BJ (cell line): ENCODE results near the gene LIN54. TPM values are rescaled to one million over a fixed set of nuclear protein-coding genes. Genes with fewer than 3 reads are reported as not detected.
"Not testable (repeated sequence)": the region's sequence is repeated elsewhere in the genome, so short reads cannot be mapped to it uniquely, and the experiment has no call there.

Experiments used
- CTCF ChIA-PET: fragments of 350-600 bp; formaldehyde crosslinking; extraction: SDS; loops from one replicate; lab custom pipeline; 2021; ENCODE audit warnings: antibody characterized with exemption, inconsistent platforms; lab: Yijun Ruan, JAX
- POLR2A ChIA-PET: fragments of 300-600 bp; sonication (Branson Sonifier 250); formaldehyde crosslinking; extraction: SDS; loops from one replicate; lab custom pipeline; 2021; ENCODE audit warnings: antibody characterized with exemption; lab: Charles Lee
- DNase-seq: peaks from one replicate; pipeline ENCODE4 v3.0.0-alpha.2; 2011; ENCODE audit warnings: low read depth
- H3K27me3 ChIP-seq: 2 replicates; pipeline ENCODE4 v1.6.0; 2011; ENCODE audit warnings: low read length; ENCODE audit not compliant: control insufficient read depth, insufficient read depth
- H3K36me3 ChIP-seq: 2 replicates; pipeline ENCODE4 v1.5.1; 2011; ENCODE audit warnings: low read length; ENCODE audit not compliant: control insufficient read depth, insufficient read depth
- H3K4me3 ChIP-seq: 2 replicates; pipeline ENCODE4 v1.5.1; 2011; ENCODE audit warnings: low read depth, mild to moderate bottlenecking, control low read depth, low read length
- polyA plus RNA-seq: library from polyadenylated mRNA; depleted of rRNA; stranded (reverse); fragments of >200 nt; gene quantifications from 2 replicates; pipeline ENCODE4 v1.2.3, GENCODE V29; 2011
- TF ChIP-seq, protein P1 (sequence below): IDR thresholded peaks from 2 replicates; pipeline ENCODE4 v1.5.1; 2011; ENCODE audit warnings: low read depth, mild to moderate bottlenecking, control low read depth, inconsistent platforms, low read length, moderate library complexity; ENCODE audit not compliant: insufficient read depth

Gene LIN54
- polyA plus RNA-seq, 1 experiment = 14.7 TPM

DNA sequence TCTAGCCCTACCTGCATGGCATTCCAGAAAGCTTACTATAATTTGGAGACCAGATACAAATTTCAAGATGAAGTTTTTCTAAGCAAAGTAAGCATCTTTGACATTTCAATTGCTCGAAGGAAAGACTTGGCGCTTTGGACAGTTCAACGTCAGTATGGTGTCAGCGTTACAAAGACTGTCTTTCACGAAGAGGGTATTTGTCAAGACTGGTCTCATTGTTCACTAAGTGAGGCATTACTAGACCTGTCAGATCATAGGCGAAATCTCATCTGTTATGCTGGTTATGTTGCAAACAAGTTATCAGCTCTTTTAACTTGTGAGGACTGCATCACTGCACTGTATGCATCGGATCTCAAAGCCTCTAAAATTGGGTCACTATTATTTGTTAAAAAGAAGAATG lies 92.5 kb downstream of the LIN54 start:
- TF ChIP-seq, protein P1, sequence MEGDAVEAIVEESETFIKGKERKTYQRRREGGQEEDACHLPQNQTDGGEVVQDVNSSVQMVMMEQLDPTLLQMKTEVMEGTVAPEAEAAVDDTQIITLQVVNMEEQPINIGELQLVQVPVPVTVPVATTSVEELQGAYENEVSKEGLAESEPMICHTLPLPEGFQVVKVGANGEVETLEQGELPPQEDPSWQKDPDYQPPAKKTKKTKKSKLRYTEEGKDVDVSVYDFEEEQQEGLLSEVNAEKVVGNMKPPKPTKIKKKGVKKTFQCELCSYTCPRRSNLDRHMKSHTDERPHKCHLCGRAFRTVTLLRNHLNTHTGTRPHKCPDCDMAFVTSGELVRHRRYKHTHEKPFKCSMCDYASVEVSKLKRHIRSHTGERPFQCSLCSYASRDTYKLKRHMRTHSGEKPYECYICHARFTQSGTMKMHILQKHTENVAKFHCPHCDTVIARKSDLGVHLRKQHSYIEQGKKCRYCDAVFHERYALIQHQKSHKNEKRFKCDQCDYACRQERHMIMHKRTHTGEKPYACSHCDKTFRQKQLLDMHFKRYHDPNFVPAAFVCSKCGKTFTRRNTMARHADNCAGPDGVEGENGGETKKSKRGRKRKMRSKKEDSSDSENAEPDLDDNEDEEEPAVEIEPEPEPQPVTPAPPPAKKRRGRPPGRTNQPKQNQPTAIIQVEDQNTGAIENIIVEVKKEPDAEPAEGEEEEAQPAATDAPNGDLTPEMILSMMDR = no peak
- H3K4me3 ChIP-seq = no peak overlapping the region
- POLR2A ChIA-PET = no interaction called here
- DNase-seq = no peak
- CTCF ChIA-PET = interaction anchor here (0.6 kb wide), 1 partner anchor 9 kb away, joined by 4 read pairs; no protein-coding TSS in a partner anchor
- H3K36me3 ChIP-seq = no peaks in the 10 kb centered on the region; the same call in 1 of the 2 replicates
- H3K27me3 ChIP-seq = no peaks in the 10 kb centered on the region

DNA sequence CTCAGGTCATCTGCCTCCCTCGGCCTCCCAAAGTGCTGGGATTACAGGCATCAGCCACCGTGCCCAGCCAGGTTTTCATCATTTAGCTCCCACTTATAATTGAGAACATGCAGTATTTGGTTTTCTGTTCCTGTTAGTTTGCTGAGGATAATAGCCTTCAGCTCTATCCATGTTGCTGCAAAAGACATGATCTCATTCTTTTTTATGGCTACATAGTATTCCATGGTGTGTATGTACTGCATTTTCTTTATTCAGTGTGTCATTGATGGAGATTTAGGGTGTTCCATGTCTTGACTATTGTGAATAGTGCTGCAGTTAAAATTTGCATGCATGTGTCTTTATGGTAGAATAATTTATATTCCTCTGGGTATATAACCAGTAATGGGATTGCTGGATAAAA lies 96.7 kb downstream of the LIN54 start:
- H3K36me3 ChIP-seq, H3K27me3 ChIP-seq, DNase-seq, H3K4me3 ChIP-seq, CTCF ChIA-PET: not testable (repeated sequence)
- POLR2A ChIA-PET = interaction anchor here (0.6 kb wide), 1 partner anchor 85 kb away, joined by 3 read pairs; no protein-coding TSS in a partner anchor

DNA sequence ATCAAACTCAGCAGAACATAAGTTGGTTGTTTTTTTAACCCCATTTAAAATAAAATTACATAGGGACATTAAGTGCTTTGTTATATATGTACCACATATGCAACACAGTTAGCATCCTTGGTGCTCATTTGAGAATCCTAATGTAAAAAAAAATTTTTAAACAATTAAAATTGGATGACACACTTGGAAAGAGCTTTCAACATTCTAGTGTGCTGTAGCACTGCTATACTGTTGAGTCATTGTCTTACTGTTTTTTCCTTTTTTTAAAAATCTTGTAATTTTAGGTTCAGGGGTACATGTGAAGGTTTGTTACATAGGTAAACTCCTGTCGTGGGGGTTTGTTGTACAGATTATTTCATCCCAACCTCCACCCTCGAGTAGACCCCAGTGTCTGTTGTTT lies 97.3 kb downstream of the LIN54 start:
- no peak overlapping the region for H3K4me3 ChIP-seq
- H3K27me3 ChIP-seq = no peaks in the 10 kb centered on the region
- no peak for DNase-seq
- TF ChIP-seq, protein P1 = no peak
- no peaks in the 10 kb centered on the region for H3K36me3 ChIP-seq
- ChIA-PET POLR2A (interaction anchor here (0.6 kb wide), 1 partner anchor 85 kb away, joined by 3 read pairs; no protein-coding TSS in a partner anchor), CTCF (no interaction called here)

DNA sequence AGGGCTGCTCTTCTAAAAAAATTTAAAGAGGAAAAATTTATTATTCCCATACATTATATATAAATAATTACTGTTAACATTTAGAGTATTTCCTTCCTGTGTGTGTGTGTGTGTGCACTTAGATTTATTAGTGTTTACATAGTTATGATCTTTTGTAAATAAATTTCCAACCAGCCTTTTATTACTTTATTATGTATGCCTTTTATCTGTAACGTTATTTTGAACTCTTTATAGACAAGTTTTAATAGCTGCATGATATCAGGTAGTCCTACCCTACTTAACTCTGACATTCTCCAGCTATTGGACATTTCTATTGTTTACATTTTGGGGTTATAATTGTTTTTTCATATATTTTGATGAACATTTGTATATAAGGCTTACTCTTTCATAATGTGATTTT lies 101.3 kb downstream of the LIN54 start:
- H3K36me3 ChIP-seq = no peaks in the 10 kb centered on the region
- POLR2A ChIA-PET = no interaction called here
- TF ChIP-seq, protein P1 = no peak
- DNase-seq = no peak
- CTCF ChIA-PET = no interaction called here
- H3K4me3 ChIP-seq = no peak overlapping the region
- H3K27me3 ChIP-seq = no peaks in the 10 kb centered on the region

DNA sequence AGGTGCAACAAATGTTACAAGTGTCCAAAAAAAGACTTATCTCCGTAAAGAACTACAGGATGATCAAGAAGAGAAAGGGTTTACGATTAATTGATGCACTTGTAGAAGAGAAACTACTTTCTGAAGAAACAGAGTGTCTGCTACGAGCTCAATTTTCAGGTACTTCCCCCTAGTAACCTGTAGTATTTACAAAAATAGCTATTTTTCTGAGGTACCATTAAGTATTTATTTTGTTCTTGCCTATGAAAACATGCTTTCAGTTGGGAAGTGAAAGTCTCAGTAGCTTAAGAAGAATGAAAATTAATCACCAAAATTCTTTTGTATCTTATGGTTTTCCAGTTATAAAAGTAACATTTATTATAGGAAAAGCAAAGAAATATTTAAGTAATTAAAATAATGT lies 104.2 kb downstream of the LIN54 start:
- Histone ChIP-seq H3K4me3 (no peak overlapping the region), H3K36me3 (no peaks in the 10 kb centered on the region), H3K27me3 (no peaks in the 10 kb centered on the region)
- POLR2A ChIA-PET = no interaction called here
- DNase-seq = no peak
- TF ChIP-seq, protein P1 = no peak
- CTCF ChIA-PET = interaction anchor here (0.7 kb wide), 1 partner anchor 41 kb away, joined by 3 read pairs; no protein-coding TSS in a partner anchor

DNA sequence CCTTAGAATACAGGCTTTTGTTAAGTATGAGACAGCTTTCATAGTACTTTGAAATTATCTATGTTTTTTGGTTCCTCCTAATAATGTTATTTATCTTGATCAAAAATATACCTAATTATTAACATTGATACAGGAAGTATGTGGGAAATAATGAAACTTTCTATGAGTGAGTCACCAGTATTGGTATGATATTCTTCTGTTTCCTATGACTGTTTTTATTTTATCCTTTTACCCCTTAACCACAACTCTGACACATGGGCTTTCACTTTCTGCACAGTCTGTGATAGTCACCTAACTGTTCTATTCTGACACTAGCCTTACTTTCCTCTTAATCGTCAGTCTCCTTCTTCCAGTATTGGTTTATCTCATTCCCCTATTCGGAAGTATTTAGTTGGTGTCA lies 105.4 kb downstream of the LIN54 start:
- no peaks in the 10 kb centered on the region for H3K36me3 ChIP-seq
- TF ChIP-seq, protein P1 = no peak
- DNase-seq = no peak
- no peaks in the 10 kb centered on the region for H3K27me3 ChIP-seq
- CTCF ChIA-PET = no interaction called here
- POLR2A ChIA-PET = no interaction called here
- H3K4me3 ChIP-seq = no peak overlapping the region
